Neuronal stem cell (in vitro differentiated cells): ENCODE results near the gene LPAR3.
"Not testable (repeated sequence)": the region's sequence is repeated elsewhere in the genome, so short reads cannot be mapped to it uniquely, and the experiment has no call there.

Experiments used
- DNase-seq: peaks from one replicate; pipeline ENCODE4 v3.0.0-alpha.2; 2013; ENCODE audit warnings: low spot score
- H2AFZ ChIP-seq: one replicate; pipeline ENCODE4 v1.6.1; 2013; ENCODE audit warnings: mild to moderate bottlenecking, low read length, inconsistent platforms
- H2AK5ac ChIP-seq: 2 replicates; pipeline ENCODE4 v1.6.1; 2013; ENCODE audit warnings: low read depth, mild to moderate bottlenecking, inconsistent platforms, low read length, moderate library complexity, mixed read lengths
- H2BK120ac ChIP-seq: 2 replicates; pipeline ENCODE4 v1.6.1; 2013; ENCODE audit warnings: low read depth, mild to moderate bottlenecking, inconsistent platforms, low read length, moderate library complexity, mixed read lengths
- H2BK12ac ChIP-seq: one replicate; pipeline ENCODE4 v1.6.1; 2013; ENCODE audit warnings: low read length, inconsistent platforms
- H2BK15ac ChIP-seq: 2 replicates; pipeline ENCODE4 v1.6.1; 2013; ENCODE audit warnings: mild to moderate bottlenecking, low read length, inconsistent platforms, mixed read lengths
- H2BK5ac ChIP-seq: one replicate; pipeline ENCODE4 v1.6.1; 2013; ENCODE audit warnings: inconsistent platforms, mild to moderate bottlenecking, low read length, moderate library complexity
- H3K14ac ChIP-seq: one replicate; pipeline ENCODE4 v1.6.1; 2013; ENCODE audit warnings: low read length, inconsistent platforms
- H3K18ac ChIP-seq: 2 replicates; pipeline ENCODE4 v1.6.1; 2013; ENCODE audit warnings: low read length, inconsistent platforms
- H3K23ac ChIP-seq: 2 replicates; pipeline ENCODE4 v1.6.1; 2013; ENCODE audit warnings: low read depth, mild to moderate bottlenecking, mixed read lengths, low read length, inconsistent platforms; ENCODE audit not compliant: poor library complexity
- H3K27ac ChIP-seq: replicated peaks from 3 replicates; pipeline ENCODE4 v1.5.1; 2013; ENCODE audit warnings: low read length, inconsistent platforms
- H3K27me3 ChIP-seq, 3 experiments: 2 replicates each; pipeline ENCODE4 v1.6.1; 2013; ENCODE audit warnings: low read length in 3 of 3, mild to moderate bottlenecking in 2 of 3, inconsistent platforms in 1 of 3, low read depth in 1 of 3, mixed read lengths in 1 of 3, moderate library complexity in 1 of 3; ENCODE audit not compliant: control insufficient read depth in 3 of 3, insufficient read depth in 3 of 3
- H3K36me3 ChIP-seq, 2 donors: replicated peaks in 1 of 2; 2 replicates each; pipeline ENCODE4 v1.6.1; 2013; ENCODE audit warnings: low read length in 2 of 2; ENCODE audit not compliant: control insufficient read depth in 2 of 2, insufficient read depth in 2 of 2
- H3K4ac ChIP-seq: 2 replicates; pipeline ENCODE4 v1.6.1; 2013; ENCODE audit warnings: inconsistent platforms, mild to moderate bottlenecking, low read length, moderate library complexity
- H3K4me1 ChIP-seq, 2 donors: 1 replicate in 1 of 2; 2 replicates in 1 of 2; pipeline ENCODE4 v1.6.1; 2013; ENCODE audit warnings: low read length in 2 of 2, low read depth in 1 of 2; ENCODE audit not compliant: control insufficient read depth in 2 of 2, insufficient read depth in 1 of 2
- H3K4me2 ChIP-seq: one replicate; pipeline ENCODE4 v1.6.1; 2013; ENCODE audit warnings: mild to moderate bottlenecking, low read length, inconsistent platforms; ENCODE audit not compliant: insufficient read depth, poor library complexity, severe bottlenecking
- H3K4me3 ChIP-seq, 2 donors: 2 replicates each; pipeline ENCODE4 v1.5.1; 2013; ENCODE audit warnings: low read length in 2 of 2, mild to moderate bottlenecking in 2 of 2, inconsistent platforms in 1 of 2, moderate library complexity in 1 of 2
- H3K79me1 ChIP-seq: one replicate; pipeline ENCODE4 v1.6.1; 2013; ENCODE audit warnings: low read depth, mild to moderate bottlenecking, inconsistent platforms, low read length, moderate library complexity
- H3K9ac ChIP-seq: one replicate; pipeline ENCODE4 v1.6.1; 2013; ENCODE audit warnings: mild to moderate bottlenecking, low read depth, low read length, inconsistent platforms; ENCODE audit not compliant: poor library complexity
- H3K9me3 ChIP-seq, 2 donors: replicated peaks in 1 of 2; 2 replicates each; pipeline versions ENCODE3 to v1.6.1; 2013; ENCODE audit warnings: low read length in 2 of 2, mild to moderate bottlenecking in 2 of 2, inconsistent platforms in 1 of 2, low read depth in 1 of 2, mixed read lengths in 1 of 2, moderate library complexity in 1 of 2; ENCODE audit not compliant: control insufficient read depth in 2 of 2, insufficient read depth in 1 of 2
- H4K8ac ChIP-seq: one replicate; pipeline ENCODE4 v1.6.1; 2013; ENCODE audit warnings: low read depth, mild to moderate bottlenecking, inconsistent platforms, low read length, moderate library complexity
- H4K91ac ChIP-seq: one replicate; pipeline ENCODE4 v1.6.1; 2013; ENCODE audit warnings: low read length, low read depth, mild to moderate bottlenecking, inconsistent platforms; ENCODE audit not compliant: poor library complexity
- WGBS, 2 donors: extraction: QIAGEN DNeasy Blood & Tissue Kit; methylation state at CpG; one replicate each; pipeline ENCODE4 v1.1.7; 2013; ENCODE audit warnings: missing lambda C conversion rate in 2 of 2, mixed read lengths in 1 of 2; ENCODE audit not compliant: insufficient read length in 2 of 2, insufficient replicate concordance in 1 of 2; ENCODE audit errors: extremely low coverage in 2 of 2; 5-methylcytosine and 5-hydroxymethylcytosine counted together

Gene LPAR3

GRCh38 chr1:84902727-84903126, 9.7 kb upstream of the LPAR3 start:
- H3K27ac ChIP-seq, H2AFZ ChIP-seq, H4K8ac ChIP-seq, H3K36me3 ChIP-seq, H4K91ac ChIP-seq, DNase-seq, H2BK120ac ChIP-seq, H3K27me3 ChIP-seq, H3K4me2 ChIP-seq, H2AK5ac ChIP-seq, H3K4me1 ChIP-seq, H3K18ac ChIP-seq, H3K4ac ChIP-seq, H3K9me3 ChIP-seq, H3K9ac ChIP-seq, H3K23ac ChIP-seq, H3K14ac ChIP-seq, H2BK15ac ChIP-seq, H2BK5ac ChIP-seq, H2BK12ac ChIP-seq, H3K79me1 ChIP-seq: not testable (repeated sequence)
- peak overlapping the region in 1 of 2 donors; percentile 2 for H3K4me3 ChIP-seq
- WGBS, 2 donors = no CpG with 5 or more reads among the region's 7 CpGs

GRCh38 chr1:84899969-84900368, 7.0 kb upstream of the LPAR3 start:
- Histone ChIP-seq H3K4ac (no peak overlapping the region), H2BK12ac (no peak overlapping the region), H4K8ac (no peak overlapping the region), H2BK5ac (no peak overlapping the region), H3K14ac (no peak overlapping the region), H3K4me3 (no peak overlapping the region), H2BK15ac (no peak overlapping the region), H3K27me3 (peaks cover 0 to 11% (median 0%) of the 10 kb centered on the region in 3 experiments), H3K9ac (no peak overlapping the region), H2AK5ac (no peak overlapping the region), H3K9me3 (no peaks in the 10 kb centered on the region), H3K27ac (no peak overlapping the region), H3K4me2 (no peak overlapping the region), H3K18ac (no peak overlapping the region), H2AFZ (no peak overlapping the region), H3K4me1 (no peaks in the 10 kb centered on the region), H3K36me3 (no peaks in the 10 kb centered on the region), H4K91ac (no peak overlapping the region), H2BK120ac (no peak overlapping the region), H3K23ac (no peak overlapping the region), H3K79me1 (no peaks in the 10 kb centered on the region)
- no peak for DNase-seq
- no CpG with 5 or more reads among the region's 1 CpG for WGBS, 2 donors

GRCh38 chr1:84896279-84896678, 3.3 kb upstream of the LPAR3 start:
- H4K91ac ChIP-seq = no peak overlapping the region
- no peak overlapping the region for H2BK15ac ChIP-seq
- no peaks in the 10 kb centered on the region for H3K36me3 ChIP-seq
- no peak overlapping the region for H2AK5ac ChIP-seq
- H3K79me1 ChIP-seq = no peaks in the 10 kb centered on the region
- no peak overlapping the region for H3K14ac ChIP-seq
- H2AFZ ChIP-seq = no peak overlapping the region
- H3K9ac ChIP-seq = no peak overlapping the region
- no peak overlapping the region for H2BK5ac ChIP-seq
- H2BK120ac ChIP-seq = no peak overlapping the region
- no peak for DNase-seq
- H3K9me3 ChIP-seq = peaks cover 0 to 4% of the 10 kb centered on the region in 2 donors
- no peak overlapping the region for H3K4ac ChIP-seq
- no peak overlapping the region for H3K4me2 ChIP-seq
- no peak overlapping the region for H3K27ac ChIP-seq
- no peak overlapping the region for H3K4me3 ChIP-seq
- H3K4me1 ChIP-seq = peaks cover 0 to 1% of the 10 kb centered on the region in 2 donors
- H3K18ac ChIP-seq = no peak overlapping the region
- H3K23ac ChIP-seq = no peak overlapping the region
- H2BK12ac ChIP-seq = no peak overlapping the region
- WGBS, 2 donors = no CpG with 5 or more reads among the region's 2 CpGs
- no peak overlapping the region for H4K8ac ChIP-seq
- peaks cover 5 to 46% (median 25%) of the 10 kb centered on the region in 3 experiments for H3K27me3 ChIP-seq

- Histone ChIP-seq H3K14ac (no peak overlapping the region), H3K18ac (no peak overlapping the region), H3K36me3 (no peaks in the 10 kb centered on the region), H2BK15ac (no peak overlapping the region), H2AK5ac (no peak overlapping the region), H3K27ac (no peak overlapping the region), H3K27me3 (peaks cover 5 to 58% (median 26%) of the 10 kb centered on the region in 3 experiments), H3K23ac (no peak overlapping the region), H4K8ac (no peak overlapping the region), H3K4me1 (peaks cover 0 to 1% of the 10 kb centered on the region in 2 donors), H2AFZ (no peak overlapping the region), H2BK120ac (no peak overlapping the region), H3K79me1 (no peaks in the 10 kb centered on the region), H2BK5ac (no peak overlapping the region), H3K4me3 (no peak overlapping the region), H3K9me3 (peaks cover 0 to 4% of the 10 kb centered on the region in 2 donors), H4K91ac (no peak overlapping the region), H2BK12ac (no peak overlapping the region), H3K9ac (no peak overlapping the region), H3K4me2 (no peak overlapping the region), H3K4ac (no peak overlapping the region)
- WGBS, 2 donors = no CpG with 5 or more reads among the region's 2 CpGs
- DNase-seq = no peak
Measured at GRCh38 chr1:84890566-84890965, 2.4 kb downstream of the LPAR3 start.
